Effector CD8-positive, alpha-beta T cell (primary cell): ENCODE data around the gene CKM.
"Not testable (repeated sequence)": the region's sequence is repeated elsewhere in the genome, so short reads cannot be mapped to it uniquely, and the experiment has no call there.

Experiments used
- DNase-seq: peaks from one replicate; lab custom pipeline; 2025; lab: John Stamatoyannopoulos, UW

CKM gene

DNA sequence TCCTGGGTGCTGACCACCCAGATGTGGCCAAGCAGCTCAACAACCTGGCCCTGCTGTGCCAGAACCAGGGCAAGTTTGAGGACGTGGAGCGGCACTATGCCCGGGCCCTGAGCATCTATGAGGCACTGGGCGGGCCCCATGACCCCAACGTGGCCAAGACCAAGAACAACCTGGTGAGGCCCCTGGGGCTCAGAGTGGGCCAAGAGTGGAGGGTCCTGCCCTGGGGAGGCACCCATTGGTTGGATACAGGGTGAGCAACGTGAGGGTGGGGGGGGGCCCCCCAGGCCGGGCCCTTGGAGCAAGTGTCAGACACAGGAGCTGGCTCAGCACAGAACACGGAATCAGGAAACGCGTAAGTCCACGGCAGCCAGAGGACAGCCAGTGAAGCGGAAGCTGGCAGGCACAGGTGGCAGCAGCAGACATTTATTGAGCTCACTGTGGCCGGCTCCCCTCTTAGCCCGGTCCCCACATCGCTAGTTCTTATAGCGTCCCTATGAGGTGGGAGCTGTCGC lies 26.8 kb upstream of the CKM start:
- no peak for DNase-seq

DNA sequence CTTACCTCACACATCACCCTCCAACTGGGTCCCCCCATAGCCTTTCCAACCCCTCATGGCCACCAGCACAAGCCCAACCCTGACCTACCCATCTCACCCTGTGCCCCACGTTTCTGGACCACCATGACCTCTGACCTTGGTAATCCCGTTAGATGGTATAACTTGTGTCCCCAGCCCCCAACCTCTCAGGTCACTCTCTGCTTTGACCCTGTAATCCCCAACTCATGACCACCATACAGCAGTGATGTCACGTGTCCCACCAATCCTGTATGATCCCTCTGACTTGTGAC lies 26.4 kb upstream of the CKM start:
- DNase-seq: no peak

DNA sequence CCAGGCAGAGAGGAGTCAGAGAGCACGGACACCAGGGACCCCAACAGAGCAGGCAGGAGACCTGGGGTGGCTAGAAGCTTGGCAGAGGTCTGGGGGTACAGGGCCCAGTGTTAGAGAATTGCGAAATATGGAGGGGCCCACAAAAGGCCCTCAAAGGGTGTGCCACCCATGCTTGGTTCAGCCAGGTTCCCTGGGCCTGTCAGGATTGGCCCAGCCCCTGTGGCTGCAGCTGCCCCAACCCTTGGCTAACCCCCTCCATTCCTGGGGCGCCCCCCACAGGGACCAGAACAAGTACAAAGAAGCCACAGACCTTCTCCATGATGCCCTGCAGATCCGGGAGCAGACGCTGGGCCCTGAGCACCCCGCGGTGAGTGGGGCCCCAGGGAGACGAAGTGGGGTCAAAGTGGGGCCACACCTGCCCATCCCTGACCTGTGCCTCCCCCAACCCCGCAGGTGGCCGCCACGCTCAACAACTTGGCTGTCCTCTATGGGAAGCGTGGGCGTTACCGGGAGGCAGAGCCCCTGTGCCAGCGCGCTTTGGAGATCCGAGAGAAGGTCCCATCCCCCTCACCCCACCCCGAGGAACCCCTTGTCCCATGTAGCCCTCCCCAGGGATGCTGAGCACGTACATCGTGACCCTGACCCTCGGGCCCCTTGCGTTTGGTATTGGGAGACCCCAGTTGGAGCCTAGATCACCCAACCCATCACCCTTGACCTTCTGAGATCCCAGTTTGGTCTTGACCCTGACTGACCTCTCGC lies 25.9 kb upstream of the CKM start:
- no peak for DNase-seq

DNA sequence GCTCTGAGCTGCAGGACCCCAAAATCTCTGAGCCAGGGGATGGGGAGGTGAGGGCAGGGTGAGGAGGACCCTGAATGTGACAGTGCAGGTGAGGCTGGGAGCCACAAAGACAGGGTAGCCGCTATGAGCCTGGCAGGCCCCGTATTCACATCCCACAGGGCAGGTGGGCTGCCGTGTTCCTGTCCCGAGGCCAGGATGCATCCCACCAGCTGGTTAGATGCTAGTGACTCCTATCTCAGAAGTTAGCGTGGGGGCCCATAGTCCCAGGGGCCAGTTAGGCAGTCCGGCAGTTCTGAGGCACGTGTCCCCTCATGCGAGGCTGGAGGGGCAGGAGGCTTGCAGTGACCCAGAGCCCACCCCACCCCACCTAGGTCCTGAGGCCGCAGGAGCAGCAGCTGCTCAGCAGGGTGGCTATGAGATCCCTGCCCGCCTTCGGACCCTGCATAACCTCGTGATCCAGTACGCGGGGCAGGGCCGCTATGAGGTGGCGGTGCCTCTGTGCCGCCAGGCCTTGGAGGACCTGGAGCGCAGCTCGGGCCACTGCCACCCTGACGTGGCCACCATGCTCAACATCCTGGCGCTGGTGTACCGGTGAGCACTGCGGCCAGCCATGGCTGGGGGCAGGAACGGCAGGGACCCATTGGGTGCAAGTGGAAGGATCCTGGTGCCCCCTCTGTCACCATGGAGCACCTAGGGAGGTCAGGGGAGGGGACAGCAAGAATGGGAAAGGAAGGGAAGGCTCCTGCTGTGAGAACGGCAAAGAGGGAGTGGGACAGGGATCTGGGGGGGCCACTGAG lies 25.1 kb upstream of the CKM start:
- DNase-seq: no peak

DNA sequence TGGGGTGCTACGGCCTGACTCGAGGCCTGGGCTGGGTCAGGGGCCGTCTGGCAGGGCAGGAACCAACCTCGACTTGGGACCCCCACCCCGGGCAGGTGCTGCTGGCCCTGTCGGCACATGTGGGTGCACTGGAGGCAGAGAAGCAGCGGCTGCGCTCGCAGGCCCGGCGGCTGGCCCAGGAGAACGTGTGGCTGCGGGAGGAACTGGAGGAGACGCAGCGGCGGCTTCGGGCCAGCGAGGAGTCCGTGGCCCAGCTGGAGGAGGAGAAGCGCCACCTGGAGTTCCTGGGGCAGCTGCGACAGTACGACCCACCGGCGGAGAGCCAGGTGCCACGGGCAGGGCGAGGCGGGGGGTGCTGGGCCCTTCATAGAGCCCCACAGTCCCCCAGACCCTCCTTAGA lies 23.8 kb upstream of the CKM start:
- no peak for DNase-seq

DNA sequence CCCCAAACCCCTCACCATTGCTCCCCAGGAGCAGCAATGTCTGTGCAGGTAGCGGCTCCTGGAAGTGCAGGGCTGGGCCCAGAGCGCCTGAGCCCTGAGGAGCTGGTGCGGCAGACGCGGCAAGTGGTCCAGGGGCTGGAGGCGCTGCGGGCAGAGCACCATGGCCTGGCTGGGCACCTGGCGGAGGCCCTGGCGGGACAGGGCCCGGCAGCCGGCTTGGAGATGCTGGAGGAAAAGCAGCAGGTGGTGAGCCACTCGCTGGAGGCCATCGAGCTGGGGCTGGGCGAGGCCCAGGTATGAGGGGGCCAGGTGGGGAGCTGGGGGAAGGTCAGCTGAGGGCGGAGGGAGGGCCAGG lies 22.8 kb upstream of the CKM start:
- no peak for DNase-seq

DNA sequence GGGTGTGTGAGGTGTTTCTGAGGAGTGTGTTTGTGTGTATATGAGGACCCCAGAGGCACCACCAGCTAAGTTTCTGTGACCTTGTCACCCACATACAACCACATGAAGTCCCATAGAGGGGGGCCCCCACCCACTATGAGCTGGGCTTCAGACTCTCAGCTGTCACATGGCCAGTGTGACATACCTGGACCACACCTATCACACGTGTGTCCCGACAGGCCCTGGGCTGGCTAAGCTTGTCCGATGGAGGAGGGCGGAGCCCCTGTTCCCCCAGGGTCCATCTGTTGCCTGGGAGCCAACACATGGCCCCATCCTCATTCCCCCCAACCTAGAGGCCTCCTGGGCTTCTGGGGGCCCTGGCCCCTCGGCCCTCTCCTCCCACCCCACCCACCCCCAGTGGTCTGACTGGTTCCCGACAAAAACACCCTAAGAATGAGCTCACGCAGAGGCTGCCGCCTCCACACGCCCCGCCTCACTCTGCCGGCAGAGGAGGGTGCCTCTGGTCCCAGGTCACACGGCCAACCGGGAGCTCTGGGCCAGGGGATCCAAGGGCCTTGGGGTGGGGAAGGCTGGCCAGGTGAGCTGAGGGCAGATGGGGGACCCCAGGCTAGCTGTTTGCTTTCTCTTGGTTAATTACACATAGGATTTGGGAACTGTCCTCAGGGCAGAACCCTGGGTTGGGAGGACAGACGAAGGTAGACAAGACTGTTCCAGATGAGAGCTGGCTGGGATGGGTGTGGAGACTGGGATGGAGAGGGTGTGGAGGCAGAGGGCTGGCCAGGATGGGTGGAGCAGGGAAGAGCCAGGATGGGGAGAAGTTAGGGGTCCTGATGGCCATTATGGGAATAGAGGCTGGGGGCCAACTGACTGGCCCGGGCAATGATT lies 22.2 kb upstream of the CKM start:
- DNase-seq: no peak

DNA sequence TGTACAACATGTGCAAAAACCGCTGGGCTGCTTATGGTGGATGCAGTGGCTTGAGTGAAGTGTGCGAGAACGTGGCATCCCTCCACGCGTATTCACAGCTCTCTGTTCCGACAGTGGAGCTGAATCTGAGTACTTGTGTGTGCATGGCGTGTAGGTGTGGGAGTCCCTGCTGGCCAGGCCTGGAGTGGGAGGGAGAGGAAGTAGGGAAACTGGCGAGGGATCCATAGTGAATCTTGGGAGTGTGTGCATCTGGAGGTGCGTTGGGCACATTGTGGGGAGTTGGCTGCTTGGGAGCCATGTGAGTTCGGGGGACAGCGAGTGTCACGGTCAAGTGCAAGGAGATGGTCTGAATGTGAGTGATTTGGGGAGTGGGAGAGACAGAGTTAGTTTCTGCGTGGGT lies 20.2 kb upstream of the CKM start:
- no peak for DNase-seq

DNA sequence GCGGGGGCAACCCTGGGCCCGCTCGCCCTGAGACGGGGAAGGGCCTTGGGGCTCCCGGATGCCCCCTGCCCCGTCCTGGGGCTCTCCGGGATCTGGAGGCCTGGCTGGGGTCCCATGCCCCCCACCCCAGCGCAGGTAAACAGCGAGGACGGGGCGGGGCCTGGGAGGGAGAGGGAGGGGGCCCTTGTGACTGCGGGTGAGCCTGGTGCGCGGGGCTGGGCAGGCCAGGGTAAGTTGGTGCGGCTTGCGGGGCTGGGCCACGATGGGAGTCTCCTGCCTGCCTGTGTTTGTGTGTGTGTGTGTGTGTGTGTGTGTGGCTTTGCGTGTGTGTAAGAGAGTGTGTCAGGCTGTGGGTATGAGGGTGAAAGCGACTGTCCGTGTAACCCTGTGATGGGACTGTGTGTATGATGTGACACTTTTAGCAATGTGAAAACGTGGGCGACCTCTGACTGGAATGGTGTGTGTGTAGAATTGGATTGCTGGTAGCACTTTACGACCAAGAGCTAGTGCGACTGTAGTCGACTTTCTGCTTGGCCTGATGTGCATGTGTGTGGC lies 18.3 kb upstream of the CKM start:
- no peak for DNase-seq

DNA sequence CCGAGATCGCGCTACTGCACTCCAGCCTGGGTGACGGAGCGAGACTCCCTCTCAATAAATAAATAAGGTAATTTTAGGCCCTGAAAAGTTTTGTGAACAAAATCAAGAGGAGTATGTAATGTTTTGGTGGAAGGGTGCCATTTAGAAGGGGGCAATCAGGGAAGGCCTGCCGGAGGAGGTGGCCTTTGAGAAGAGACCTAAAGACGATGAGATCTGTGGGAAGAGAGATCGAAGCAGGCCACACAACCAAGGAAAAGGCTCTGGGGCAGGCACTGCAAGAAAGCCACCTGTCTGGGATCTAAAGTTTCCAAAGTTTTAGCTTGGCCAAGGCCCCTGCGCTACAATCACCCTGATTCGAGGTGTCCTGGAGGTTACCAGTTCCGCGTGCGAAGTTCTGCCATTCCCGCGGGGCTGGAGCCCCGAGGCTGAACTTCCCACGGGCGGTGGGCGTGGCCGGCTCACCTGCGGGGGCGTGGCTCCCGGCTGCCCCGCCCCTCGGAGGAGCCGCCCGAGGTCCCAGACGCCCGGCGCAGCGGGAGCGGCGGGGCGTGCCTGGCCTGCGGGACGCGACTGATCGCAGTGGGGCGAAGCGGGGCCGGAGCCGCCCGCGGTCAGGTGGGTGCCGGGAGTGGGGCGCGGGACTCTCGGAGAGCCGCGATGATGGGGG lies 17.7 kb upstream of the CKM start, which contains the start of gene KLC3:
Gene KLC3, plus strand, starts transcription at position 519 of the 667 bp plus-strand sequence. CDS start 4,792 bp downstream, outside the sequence.
- peak; percentile 22 for DNase-seq

DNA sequence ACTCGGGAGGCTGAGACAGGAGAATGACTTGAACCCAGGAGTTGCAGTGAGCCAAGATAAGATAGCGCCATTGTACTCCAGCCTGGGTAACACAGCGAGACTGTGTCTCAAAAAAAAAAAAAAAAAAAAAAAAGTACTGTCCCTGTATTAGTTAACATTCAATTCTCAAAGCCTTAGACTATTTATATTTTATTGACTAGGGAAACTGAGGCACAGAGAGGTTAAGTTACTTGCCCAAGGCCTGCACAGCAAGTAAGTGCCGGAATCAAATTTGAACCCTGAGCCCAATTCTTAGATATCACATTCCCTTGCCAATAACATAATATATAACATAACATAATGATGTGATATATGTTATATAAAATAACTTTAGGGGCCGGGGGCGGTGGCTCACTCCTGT lies 17.0 kb upstream of the CKM start:
- no peak for DNase-seq

DNA sequence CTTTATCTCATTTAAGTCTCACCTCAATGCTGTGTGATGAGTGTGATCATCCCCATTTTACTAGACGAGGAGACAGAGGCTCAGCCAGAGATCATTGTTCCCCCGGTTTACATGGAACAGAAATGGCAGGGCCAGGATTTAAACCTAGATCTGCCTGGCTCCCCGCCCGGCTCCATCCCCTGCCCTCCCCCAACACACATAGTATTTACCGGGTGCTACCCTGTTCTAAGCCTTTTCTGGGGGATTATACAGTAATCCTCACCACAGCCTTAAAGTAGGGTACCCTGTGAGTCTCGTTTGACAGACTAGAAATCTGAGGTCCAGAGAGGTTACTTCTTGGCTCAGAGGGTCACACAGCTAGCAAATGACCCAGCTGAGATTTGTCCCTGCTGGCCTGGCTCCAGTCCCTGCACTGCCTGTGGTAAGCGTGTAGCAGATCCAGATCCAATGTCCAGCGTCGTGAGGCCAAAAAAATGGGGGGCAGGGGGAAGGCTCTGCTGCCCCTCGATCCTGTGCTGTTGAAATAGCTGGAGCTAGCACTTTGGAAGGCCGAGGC lies 14.1 kb upstream of the CKM start:
- DNase-seq: no peak

DNA sequence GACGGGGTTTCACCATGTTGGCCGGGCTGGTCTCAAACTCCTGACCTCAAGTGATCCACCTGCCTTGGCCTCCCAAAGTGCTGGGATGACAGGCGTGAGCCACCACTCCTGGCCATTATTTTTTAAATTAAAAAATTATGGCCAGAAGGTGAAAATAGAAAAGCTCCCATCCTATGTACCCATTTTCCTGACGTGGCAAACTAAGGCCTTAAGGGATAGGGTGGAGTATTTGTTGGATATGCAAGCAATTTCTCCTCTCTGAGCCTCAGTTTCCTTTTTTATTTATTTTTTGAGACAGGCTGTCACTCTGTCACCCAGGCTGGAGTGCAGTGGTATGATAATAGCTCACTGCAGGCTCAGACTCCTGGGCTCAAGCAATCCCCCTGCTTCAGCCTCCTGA lies 12.2 kb upstream of the CKM start:
- DNase-seq: not testable (repeated sequence)

DNA sequence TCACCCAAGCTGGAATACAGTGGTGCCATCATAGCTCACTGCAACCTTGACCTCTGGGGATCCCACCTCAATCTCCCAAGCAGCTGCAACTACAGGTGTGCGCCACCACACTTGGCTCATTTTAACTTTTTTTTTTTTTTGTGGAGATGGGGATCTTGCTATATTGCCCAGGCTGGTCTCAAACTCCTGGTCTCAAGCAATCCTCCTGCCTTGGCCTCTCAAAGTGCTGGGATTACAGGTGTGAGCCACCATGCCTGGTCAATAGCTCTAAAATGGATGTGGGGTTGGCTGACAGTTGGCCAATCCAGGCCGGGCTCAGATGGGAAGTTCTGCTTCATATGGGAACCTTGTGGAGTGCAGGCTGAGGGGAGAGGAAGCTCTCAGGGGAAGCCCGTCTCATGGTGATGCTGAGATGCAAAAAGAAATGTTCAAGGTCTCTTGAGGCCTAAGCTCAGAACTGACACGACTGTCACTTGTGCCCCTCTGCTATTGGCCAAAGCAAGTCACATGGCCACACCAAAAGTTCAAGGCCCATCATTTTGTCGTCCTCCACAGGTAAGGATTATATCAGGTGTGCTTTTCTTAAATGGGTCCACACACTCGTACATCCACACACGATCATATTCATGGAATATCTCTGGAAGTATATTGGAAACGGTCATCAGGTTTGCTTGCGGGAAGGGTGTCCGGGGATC lies 11.1 kb upstream of the CKM start:
- no peak for DNase-seq

DNA sequence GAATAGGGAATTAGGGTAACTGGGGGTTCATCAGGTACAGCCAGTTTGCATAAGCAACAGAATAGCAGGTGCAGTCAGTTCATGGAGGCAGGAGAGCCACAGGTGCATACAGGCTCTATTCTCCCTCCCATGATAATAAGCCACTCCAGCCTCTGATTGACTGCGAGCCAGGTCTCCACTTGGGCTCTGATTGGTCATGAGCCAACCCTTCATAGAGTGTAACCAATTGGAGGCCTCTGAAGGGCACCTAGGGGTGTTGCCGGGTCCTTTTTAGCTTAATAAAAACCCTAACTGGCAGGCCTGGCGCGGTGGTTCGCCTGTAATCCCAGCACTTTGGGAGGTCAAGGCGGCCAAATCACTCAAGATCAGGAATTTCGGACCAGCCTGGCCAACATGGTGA lies 8.7 kb upstream of the CKM start:
- no peak for DNase-seq

DNA sequence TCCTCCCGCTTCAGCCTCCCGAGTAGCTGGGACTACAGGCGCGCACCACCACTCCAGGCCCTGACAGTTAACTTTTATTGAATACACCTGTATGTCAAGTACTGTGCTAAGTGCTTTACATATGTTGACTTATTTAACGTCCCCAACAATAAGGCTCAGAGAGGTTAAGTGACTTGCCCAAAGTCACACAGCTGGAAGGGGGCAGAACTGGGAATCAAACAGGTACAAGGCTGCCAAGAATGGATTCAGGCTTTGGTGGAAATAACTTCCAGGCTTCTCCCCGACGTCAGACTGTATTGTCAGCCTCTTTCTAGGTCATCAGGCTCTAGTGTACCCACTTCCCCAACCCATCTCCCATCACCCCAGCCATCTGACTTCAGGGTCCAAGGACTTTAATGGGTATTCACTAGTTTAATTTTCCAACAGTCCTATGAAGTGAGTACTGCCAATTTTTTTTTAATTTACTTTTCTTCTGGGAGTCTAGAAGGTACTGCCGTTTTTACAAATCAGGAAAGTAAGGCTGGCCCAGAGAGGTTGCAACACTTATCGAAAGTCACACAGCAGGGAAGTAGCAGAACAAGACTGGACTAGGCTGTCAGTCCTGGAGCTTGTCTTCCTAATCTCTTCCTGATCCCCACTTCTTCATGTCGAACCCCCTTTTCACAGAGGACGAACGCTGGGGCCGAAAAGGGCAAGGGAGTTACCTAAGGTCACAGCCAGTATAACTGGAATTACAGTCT lies 4.9 kb upstream of the CKM start:
- no peak for DNase-seq

DNA sequence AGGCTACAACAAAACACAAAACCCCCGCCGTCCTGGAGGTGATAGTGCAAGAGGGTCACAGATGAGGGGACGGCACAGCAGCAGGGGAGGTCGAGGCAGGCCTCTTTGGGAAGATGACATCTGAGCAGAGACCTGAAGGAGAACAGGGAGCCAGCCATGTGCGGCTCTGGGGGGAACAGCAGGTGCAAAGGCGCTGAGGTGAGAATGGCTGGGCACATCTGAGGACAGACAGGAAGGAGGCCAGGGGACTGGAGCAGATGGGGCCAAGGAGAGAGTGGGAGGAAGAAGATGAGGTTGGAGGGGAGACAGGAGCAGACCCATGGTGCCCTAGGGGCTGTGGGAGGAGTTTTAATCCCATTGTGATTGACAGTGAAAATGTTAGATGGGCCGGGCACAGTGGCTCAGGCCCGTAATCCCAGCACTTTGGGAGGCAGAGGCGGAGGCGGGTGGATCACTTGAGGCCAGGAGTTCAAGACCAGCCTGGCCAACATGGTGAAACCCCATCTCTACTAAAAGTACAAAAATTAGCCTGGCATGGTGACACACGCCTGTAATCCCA lies 1.8 kb upstream of the CKM start:
- no peak for DNase-seq

DNA sequence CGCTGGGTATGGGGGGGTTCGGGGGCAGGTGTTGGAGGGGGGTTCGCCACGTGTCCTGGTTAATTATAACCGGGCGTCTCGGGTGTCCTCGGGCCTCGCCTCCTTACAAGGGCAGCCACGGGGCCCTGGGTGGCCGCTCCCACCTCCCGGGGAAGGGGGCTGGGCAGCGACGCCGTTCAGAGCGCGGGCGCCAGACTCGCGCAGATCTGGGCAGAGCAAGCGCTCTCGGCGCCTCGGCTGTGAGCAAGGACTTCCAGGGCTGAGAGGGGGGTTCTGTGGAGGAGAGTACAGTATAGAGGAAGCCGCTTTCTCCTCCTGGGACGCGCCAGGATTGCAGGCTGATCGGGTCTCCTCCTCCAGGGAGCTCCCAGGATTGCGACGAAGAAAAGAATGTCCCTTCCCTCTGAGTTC lies 1.0 kb upstream of the CKM start:
- no peak for DNase-seq

DNA sequence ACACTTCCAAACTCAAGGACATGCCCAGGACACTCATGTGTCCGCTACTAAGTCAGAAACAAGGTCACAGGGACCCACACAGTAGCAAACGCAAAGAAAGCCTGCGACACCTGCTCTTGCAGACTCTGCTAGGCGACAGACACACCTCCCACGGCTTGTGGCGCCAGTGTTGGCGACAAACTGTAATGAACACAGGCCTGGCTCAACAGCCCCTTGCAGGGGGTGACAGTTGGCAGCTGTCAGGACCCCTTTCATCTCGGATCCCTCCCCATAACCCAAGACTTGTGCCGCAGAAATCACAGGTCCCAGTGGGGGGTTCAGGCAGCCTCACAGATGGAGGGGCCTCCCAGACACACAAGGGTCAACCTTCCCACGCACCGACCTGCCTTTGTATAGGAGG lies 364 bp downstream of the CKM start:
- DNase-seq: no peak

DNA sequence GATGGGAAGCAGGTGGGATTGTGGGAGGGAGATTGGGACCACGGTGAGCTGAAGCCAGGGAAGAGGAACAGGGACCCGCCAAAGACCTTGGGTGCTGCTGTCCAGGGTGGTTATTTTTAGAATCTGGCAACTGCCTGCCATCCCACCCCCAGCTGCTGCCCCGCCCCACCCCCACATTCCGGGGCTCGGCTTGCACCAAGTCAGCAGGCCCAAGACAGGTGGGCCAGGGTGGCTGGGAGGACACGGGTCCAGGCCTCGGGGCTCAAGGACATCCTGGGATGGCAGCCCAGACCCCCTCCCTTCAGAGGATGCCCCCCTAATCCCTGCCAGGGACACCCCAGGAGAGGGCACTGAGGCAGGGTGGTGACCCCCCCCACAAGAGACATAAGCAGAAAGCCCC lies 827 bp downstream of the CKM start:
- DNase-seq: no peak
